ENCODE measurements around the gene CREBL2.
A peak's percentile ranks its signal among the peaks of the same experiment; 100 is the strongest.

The CREBL2 gene

GRCh38 chr12:12685305-12685704 is 73.6 kb downstream of the CREBL2 start:
- H3K27me3 ChIP-seq (ENCODE audit: insufficient read depth, low read length) = no peaks in the 10 kb centered on the region
- no peak overlapping the region for H4K91ac ChIP-seq (ENCODE audit: low read depth, low read length)
- H2BK120ac ChIP-seq (ENCODE audit: insufficient read depth, low read length, poor library complexity) = no peak overlapping the region
- no peaks in the 10 kb centered on the region for H3K36me3 ChIP-seq (ENCODE audit: control insufficient read depth in 1 of 2, insufficient read depth in 2 of 2, low read length in 2 of 2)
- no peak overlapping the region for H2BK12ac ChIP-seq (ENCODE audit: low read length)
- no CpG with 5 or more reads among the region's 4 CpGs for WGBS (ENCODE audit: extremely low coverage, insufficient coverage, insufficient read length)
- H2AK5ac ChIP-seq (ENCODE audit: low read length) = no peak overlapping the region
- no peak overlapping the region for H2BK5ac ChIP-seq (ENCODE audit: low read depth, low read length, poor library complexity)
- DNase-seq = no peak
- H3K79me1 ChIP-seq (ENCODE audit: low read length) = no peaks in the 10 kb centered on the region
- H3K9ac ChIP-seq (ENCODE audit: low read length) = no peak overlapping the region
- H3K4ac ChIP-seq (ENCODE audit: low read depth, low read length) = no peak overlapping the region
- H3K4me1 ChIP-seq (ENCODE audit: control insufficient read depth in 1 of 2, insufficient read depth in 2 of 2, low read length in 2 of 2) = peaks cover 0 to 2% of the 10 kb centered on the region in 2 experiments
- H3K23ac ChIP-seq (ENCODE audit: low read length) = no peak overlapping the region
- no peaks in the 10 kb centered on the region for H3K9me3 ChIP-seq (ENCODE audit: insufficient read depth, low read depth, low read length)
- no peak overlapping the region for H4K8ac ChIP-seq (ENCODE audit: low read depth, low read length)
- H4K12ac ChIP-seq (ENCODE audit: low read depth, low read length) = no peak overlapping the region
- no peak overlapping the region for H3K18ac ChIP-seq (ENCODE audit: low read length)
- no peak overlapping the region for H2AFZ ChIP-seq (ENCODE audit: insufficient read depth, low read length, poor library complexity)
- H3K79me2 ChIP-seq (ENCODE audit: control insufficient read depth, insufficient read depth, low read length, poor library complexity) = no peaks in the 10 kb centered on the region
- H3K4me3 ChIP-seq (ENCODE audit: low read depth, low read length) = no peak overlapping the region
- H3K27ac ChIP-seq (ENCODE audit: low read depth, low read length) = no peak overlapping the region
- no peak overlapping the region for H3K14ac ChIP-seq (ENCODE audit: low read length)
- H3K4me2 ChIP-seq (ENCODE audit: low read length) = no peak overlapping the region

DNA sequence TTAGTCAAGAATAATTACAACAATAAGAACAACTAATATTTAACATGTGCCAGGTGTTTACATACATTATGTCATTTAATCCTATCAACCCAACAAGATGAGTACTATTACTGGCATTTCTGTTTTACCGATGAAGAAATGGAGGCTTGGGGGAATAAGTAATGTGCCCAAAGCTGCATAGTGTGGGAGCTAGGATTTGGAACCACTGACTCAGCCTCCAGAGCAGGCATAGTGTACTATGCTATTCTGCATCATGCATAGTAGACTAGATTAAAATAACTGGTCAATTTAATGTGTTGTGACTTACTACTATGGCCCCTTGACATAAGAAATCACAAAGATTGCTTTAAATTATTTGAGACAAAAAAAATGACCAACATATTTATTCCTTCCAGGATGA is 74.8 kb downstream of the CREBL2 start:
- H2AK5ac ChIP-seq (ENCODE audit: low read length) = no peak overlapping the region
- H2BK12ac ChIP-seq (ENCODE audit: low read length) = no peak overlapping the region
- no peak overlapping the region for H3K18ac ChIP-seq (ENCODE audit: low read length)
- H3K27me3 ChIP-seq (ENCODE audit: insufficient read depth, low read length) = no peaks in the 10 kb centered on the region
- no peaks in the 10 kb centered on the region for H3K79me2 ChIP-seq (ENCODE audit: control insufficient read depth, insufficient read depth, low read length, poor library complexity)
- no peaks in the 10 kb centered on the region for H3K36me3 ChIP-seq (ENCODE audit: control insufficient read depth in 1 of 2, insufficient read depth in 2 of 2, low read length in 2 of 2)
- no peak overlapping the region for H3K4me3 ChIP-seq (ENCODE audit: low read depth, low read length)
- no CpG with 5 or more reads among the region's 1 CpG for whole genome bisulfite sequencing (ENCODE audit: extremely low coverage, insufficient coverage, insufficient read length)
- H3K4me2 ChIP-seq (ENCODE audit: low read length) = no peak overlapping the region
- H3K23ac ChIP-seq (ENCODE audit: low read length) = no peak overlapping the region
- H3K9me3 ChIP-seq (ENCODE audit: insufficient read depth, low read depth, low read length) = no peaks in the 10 kb centered on the region
- H4K91ac ChIP-seq (ENCODE audit: low read depth, low read length) = no peak overlapping the region
- H2AFZ ChIP-seq (ENCODE audit: insufficient read depth, low read length, poor library complexity) = no peak overlapping the region
- H2BK5ac ChIP-seq (ENCODE audit: low read depth, low read length, poor library complexity) = no peak overlapping the region
- no peak overlapping the region for H2BK120ac ChIP-seq (ENCODE audit: insufficient read depth, low read length, poor library complexity)
- no peak overlapping the region for H4K8ac ChIP-seq (ENCODE audit: low read depth, low read length)
- no peak for DNase-seq
- H3K79me1 ChIP-seq (ENCODE audit: low read length) = no peaks in the 10 kb centered on the region
- peaks cover 0 to 2% of the 10 kb centered on the region in 2 experiments for H3K4me1 ChIP-seq (ENCODE audit: control insufficient read depth in 1 of 2, insufficient read depth in 2 of 2, low read length in 2 of 2)
- no peak overlapping the region for H3K14ac ChIP-seq (ENCODE audit: low read length)
- no peak overlapping the region for H3K27ac ChIP-seq (ENCODE audit: low read depth, low read length)
- H3K4ac ChIP-seq (ENCODE audit: low read depth, low read length) = no peak overlapping the region
- no peak overlapping the region for H3K9ac ChIP-seq (ENCODE audit: low read length)
- no peak overlapping the region for H4K12ac ChIP-seq (ENCODE audit: low read depth, low read length)

- no peak overlapping the region for H3K27ac ChIP-seq (ENCODE audit: low read depth, low read length)
- H4K91ac ChIP-seq (ENCODE audit: low read depth, low read length) = no peak overlapping the region
- no peaks in the 10 kb centered on the region for H3K79me2 ChIP-seq (ENCODE audit: control insufficient read depth, insufficient read depth, low read length, poor library complexity)
- H3K4me3 ChIP-seq (ENCODE audit: low read depth, low read length) = no peak overlapping the region
- H3K4me1 ChIP-seq (ENCODE audit: control insufficient read depth in 1 of 2, insufficient read depth in 2 of 2, low read length in 2 of 2) = peaks cover 0 to 2% of the 10 kb centered on the region in 2 experiments
- H3K9ac ChIP-seq (ENCODE audit: low read length) = no peak overlapping the region
- no peak overlapping the region for H3K14ac ChIP-seq (ENCODE audit: low read length)
- no peak overlapping the region for H4K12ac ChIP-seq (ENCODE audit: low read depth, low read length)
- no peak overlapping the region for H3K23ac ChIP-seq (ENCODE audit: low read length)
- H2AFZ ChIP-seq (ENCODE audit: insufficient read depth, low read length, poor library complexity) = no peak overlapping the region
- H2BK12ac ChIP-seq (ENCODE audit: low read length) = no peak overlapping the region
- peak in 1 of 2 donors; percentile 73 for DNase-seq
- H3K27me3 ChIP-seq (ENCODE audit: insufficient read depth, low read length) = no peaks in the 10 kb centered on the region
- no peak overlapping the region for H3K4me2 ChIP-seq (ENCODE audit: low read length)
- H3K18ac ChIP-seq (ENCODE audit: low read length) = no peak overlapping the region
- no peak overlapping the region for H2BK5ac ChIP-seq (ENCODE audit: low read depth, low read length, poor library complexity)
- H4K8ac ChIP-seq (ENCODE audit: low read depth, low read length) = no peak overlapping the region
- no peaks in the 10 kb centered on the region for H3K79me1 ChIP-seq (ENCODE audit: low read length)
- no peak overlapping the region for H2BK120ac ChIP-seq (ENCODE audit: insufficient read depth, low read length, poor library complexity)
- H3K4ac ChIP-seq (ENCODE audit: low read depth, low read length) = no peak overlapping the region
- no peaks in the 10 kb centered on the region for H3K36me3 ChIP-seq (ENCODE audit: control insufficient read depth in 1 of 2, insufficient read depth in 2 of 2, low read length in 2 of 2)
- H3K9me3 ChIP-seq (ENCODE audit: insufficient read depth, low read depth, low read length) = no peaks in the 10 kb centered on the region
- no peak overlapping the region for H2AK5ac ChIP-seq (ENCODE audit: low read length)
These were observed 75.2 kb downstream of the CREBL2 start for GRCh38 chr12:12686925-12687324.

DNA sequence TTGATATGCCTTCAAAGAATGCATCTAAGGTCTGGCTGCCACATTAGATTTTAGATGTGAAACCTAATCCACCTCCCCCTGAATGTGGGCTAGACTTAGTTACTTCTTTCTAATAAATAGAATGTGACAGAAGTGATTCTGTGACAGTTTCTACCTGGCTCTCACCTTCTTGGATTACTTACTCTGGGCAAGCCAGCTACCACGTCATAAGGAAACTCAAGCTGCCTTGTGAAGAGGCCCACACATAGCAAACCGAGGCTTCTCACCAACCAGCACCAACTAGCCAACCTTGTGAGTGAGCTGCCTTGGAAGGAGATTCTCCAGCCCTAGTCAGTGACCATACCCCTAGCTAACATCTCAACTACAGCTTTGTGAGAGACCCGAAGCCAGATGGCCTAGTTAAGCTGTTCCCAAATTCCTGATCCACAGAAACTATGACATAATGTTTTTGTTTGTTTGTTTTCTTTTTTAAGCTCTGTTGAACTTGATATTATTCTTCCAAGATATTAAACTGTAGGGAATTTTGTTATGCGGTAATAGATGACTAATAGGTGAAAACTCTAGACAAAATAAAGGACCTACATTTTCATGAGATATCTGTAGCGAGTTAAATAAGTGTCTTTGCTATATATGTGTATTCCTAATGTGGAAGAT is 78.1 kb downstream of the CREBL2 start:
- Histone ChIP-seq H2BK5ac (ENCODE audit: low read depth, low read length, poor library complexity) (no peak overlapping the region), H3K18ac (ENCODE audit: low read length) (no peak overlapping the region), H3K4ac (ENCODE audit: low read depth, low read length) (no peak overlapping the region), H3K36me3 (ENCODE audit: control insufficient read depth in 1 of 2, insufficient read depth in 2 of 2, low read length in 2 of 2) (no peaks in the 10 kb centered on the region), H3K27ac (ENCODE audit: low read depth, low read length) (no peak overlapping the region), H4K8ac (ENCODE audit: low read depth, low read length) (no peak overlapping the region), H3K9ac (ENCODE audit: low read length) (no peak overlapping the region), H4K91ac (ENCODE audit: low read depth, low read length) (no peak overlapping the region), H4K12ac (ENCODE audit: low read depth, low read length) (no peak overlapping the region), H2BK120ac (ENCODE audit: insufficient read depth, low read length, poor library complexity) (no peak overlapping the region), H3K4me1 (ENCODE audit: control insufficient read depth in 1 of 2, insufficient read depth in 2 of 2, low read length in 2 of 2) (no peaks in the 10 kb centered on the region), H3K23ac (ENCODE audit: low read length) (no peak overlapping the region), H2BK12ac (ENCODE audit: low read length) (no peak overlapping the region), H3K79me2 (ENCODE audit: control insufficient read depth, insufficient read depth, low read length, poor library complexity) (no peaks in the 10 kb centered on the region), H2AFZ (ENCODE audit: insufficient read depth, low read length, poor library complexity) (no peak overlapping the region), H3K9me3 (ENCODE audit: insufficient read depth, low read depth, low read length) (no peaks in the 10 kb centered on the region), H3K79me1 (ENCODE audit: low read length) (no peaks in the 10 kb centered on the region), H2AK5ac (ENCODE audit: low read length) (no peak overlapping the region), H3K4me2 (ENCODE audit: low read length) (no peak overlapping the region), H3K14ac (ENCODE audit: low read length) (no peak overlapping the region), H3K27me3 (ENCODE audit: insufficient read depth, low read length) (no peaks in the 10 kb centered on the region), H3K4me3 (ENCODE audit: low read depth, low read length) (no peak overlapping the region)
- DNase-seq = no peak
- no CpG with 5 or more reads among the region's 5 CpGs for WGBS (ENCODE audit: extremely low coverage, insufficient coverage, insufficient read length)
